Measurements from ENCODE around the gene CT47A1. TPM values are rescaled to one million over a fixed set of nuclear protein-coding genes. Genes with fewer than 3 reads are reported as not detected.
"Not testable (repeated sequence)": the region's sequence is repeated elsewhere in the genome, so short reads cannot be mapped to it uniquely, and the experiment has no call there.

CT47A1 gene
- total RNA-seq, 1 donor from 2014 or later, result not detected

GRCh38 chrX:121000589-121000988, 15.0 kb upstream of the CT47A1 start:
- TF ChIP-seq POLR2A (IDR thresholded peaks at IDR 0.05), result no peak
- Histone ChIP-seq H3K9me3 (no peaks in the 10 kb centered on the region), H3K36me3 (no peaks in the 10 kb centered on the region), H3K27ac (no peak overlapping the region), H3K4me1 (no peaks in the 10 kb centered on the region), H3K4me3 (no peak overlapping the region), H3K27me3 (no peaks in the 10 kb centered on the region)
- intact Hi-C loops (cut with DNase I), result no loop called here
- DNase-seq (ENCODE audit: extremely low spot score in 2 of 2), result no peak

DNA sequence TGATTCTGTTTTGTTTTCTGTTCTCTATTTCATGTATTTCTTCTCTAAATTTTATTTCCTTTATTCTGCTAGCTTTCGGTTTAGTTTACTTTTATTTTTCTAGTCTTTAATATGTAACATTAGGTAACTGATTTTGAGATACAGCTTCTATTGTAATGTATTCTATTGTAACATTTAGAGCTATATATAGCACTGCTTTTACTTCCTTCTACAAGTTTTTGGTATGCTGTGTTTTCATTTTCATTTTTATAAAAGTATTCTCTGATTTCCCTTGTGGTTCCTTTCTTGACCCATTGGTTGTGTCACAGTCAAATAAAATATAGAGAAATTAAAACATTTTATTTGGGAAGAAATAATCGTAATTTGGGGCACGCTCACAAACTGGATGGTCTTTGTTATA, 13.9 kb upstream of the CT47A1 start:
- DNase-seq (ENCODE audit: extremely low spot score in 2 of 2), result no peak
- no peaks in the 10 kb centered on the region for H3K9me3 ChIP-seq
- no peak overlapping the region for H3K27ac ChIP-seq
- H3K36me3 ChIP-seq, result no peaks in the 10 kb centered on the region
- no peak overlapping the region for H3K4me3 ChIP-seq
- H3K4me1 ChIP-seq, result no peaks in the 10 kb centered on the region
- intact Hi-C loops (cut with DNase I), result no loop called here
- H3K27me3 ChIP-seq, result no peaks in the 10 kb centered on the region
- TF ChIP-seq POLR2AphosphoS5 (IDR thresholded peaks at IDR 0.05; ENCODE audit: insufficient read depth in 1 of 2, low read depth in 1 of 2) (no peak), POLR2A (IDR thresholded peaks at IDR 0.05) (no peak)
- TF ChIP-seq, protein P1, sequence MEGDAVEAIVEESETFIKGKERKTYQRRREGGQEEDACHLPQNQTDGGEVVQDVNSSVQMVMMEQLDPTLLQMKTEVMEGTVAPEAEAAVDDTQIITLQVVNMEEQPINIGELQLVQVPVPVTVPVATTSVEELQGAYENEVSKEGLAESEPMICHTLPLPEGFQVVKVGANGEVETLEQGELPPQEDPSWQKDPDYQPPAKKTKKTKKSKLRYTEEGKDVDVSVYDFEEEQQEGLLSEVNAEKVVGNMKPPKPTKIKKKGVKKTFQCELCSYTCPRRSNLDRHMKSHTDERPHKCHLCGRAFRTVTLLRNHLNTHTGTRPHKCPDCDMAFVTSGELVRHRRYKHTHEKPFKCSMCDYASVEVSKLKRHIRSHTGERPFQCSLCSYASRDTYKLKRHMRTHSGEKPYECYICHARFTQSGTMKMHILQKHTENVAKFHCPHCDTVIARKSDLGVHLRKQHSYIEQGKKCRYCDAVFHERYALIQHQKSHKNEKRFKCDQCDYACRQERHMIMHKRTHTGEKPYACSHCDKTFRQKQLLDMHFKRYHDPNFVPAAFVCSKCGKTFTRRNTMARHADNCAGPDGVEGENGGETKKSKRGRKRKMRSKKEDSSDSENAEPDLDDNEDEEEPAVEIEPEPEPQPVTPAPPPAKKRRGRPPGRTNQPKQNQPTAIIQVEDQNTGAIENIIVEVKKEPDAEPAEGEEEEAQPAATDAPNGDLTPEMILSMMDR (IDR thresholded peaks at IDR 0.05), result no peak

DNA sequence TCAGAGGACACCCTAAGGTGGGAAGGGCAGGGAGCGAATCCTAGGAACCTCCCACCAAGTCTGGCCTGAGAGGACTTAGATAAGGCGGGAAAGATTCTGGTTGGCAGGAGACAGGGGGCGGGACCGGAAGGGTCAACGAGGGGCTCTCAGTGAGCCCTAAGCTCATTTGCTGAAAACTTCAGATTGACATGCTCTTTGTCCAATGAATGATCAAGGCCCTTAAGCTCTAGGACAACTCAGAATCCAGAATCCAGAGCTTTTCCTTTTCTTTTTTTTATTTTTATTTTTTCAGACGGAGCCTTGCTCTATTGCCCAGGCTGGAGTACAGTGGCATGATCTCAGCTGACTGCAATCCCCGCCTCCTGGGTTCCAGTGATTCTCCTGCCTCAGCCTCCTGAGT, 29.1 kb downstream of the CT47A1 start, which contains the start of gene CT47A7:
Gene CT47A7, minus strand, starts transcription at position 101 of the 400 bp plus-strand sequence. CDS start 255 bp downstream, outside the sequence.
- intact Hi-C loops (cut with DNase I); H3K4me1 ChIP-seq; H3K9me3 ChIP-seq; H3K27me3 ChIP-seq; H3K36me3 ChIP-seq; DNase-seq (ENCODE audit: extremely low spot score in 2 of 2); H3K4me3 ChIP-seq; H3K27ac ChIP-seq: not testable (repeated sequence)

Small RNAs within 50 kb of the gene (small RNA-seq; reads per million reads assigned to genes)
- gene AL670379.1, result not detected
- not detected for gene AL670379.10
- gene AL670379.11, result not detected
- gene AL670379.12, result not detected
- not detected for gene AL670379.2
- gene AL670379.3, result not detected
- not detected for gene AL670379.4
- not detected for gene AL670379.5
- gene AL670379.6, result not detected
- gene AL670379.7, result not detected
- gene AL670379.8, result not detected
- gene AL670379.9, result not detected

Other genes with a start within 250 kb of the CT47A1 start
- not detected for gene CT47B1, start 109.9 kb downstream of the CT47A1 start, total RNA-seq
- not detected for gene CT47A11, start 48.6 kb downstream of the CT47A1 start, total RNA-seq
- gene CT47A10, start 43.7 kb downstream of the CT47A1 start, total RNA-seq, result not detected
- gene CT47A9, start 38.9 kb downstream of the CT47A1 start, total RNA-seq, result not detected
- not detected for gene CT47A8, start 34.0 kb downstream of the CT47A1 start, total RNA-seq
- not detected for gene CT47A7, start 29.2 kb downstream of the CT47A1 start, total RNA-seq
- gene CT47A6, start 24.3 kb downstream of the CT47A1 start, total RNA-seq, result not detected
- not detected for gene CT47A5, start 19.4 kb downstream of the CT47A1 start, total RNA-seq
- gene CT47A4, start 14.6 kb downstream of the CT47A1 start, total RNA-seq, result not detected
- gene CT47A3, start 9.7 kb downstream of the CT47A1 start, total RNA-seq, result not detected
- not detected for gene CT47A2, start 4.8 kb downstream of the CT47A1 start, total RNA-seq
- 0.98 TPM for gene GLUD2, start 61.9 kb upstream of the CT47A1 start, total RNA-seq